HCT116 (cell line): ENCODE data around the gene EPGN. TPM values are rescaled to one million over a fixed set of nuclear protein-coding genes. Genes with fewer than 3 reads are reported as not detected.

Experiments used
- ATAC-seq: fragments of 200-7000 bp; cut with Tn5 transposase; 2 replicates; pipeline ENCODE4 v1.9.1; 2020; ENCODE audit warnings: mild to moderate bottlenecking, moderate library complexity
- BruUV-seq: library from RNA; stranded (reverse); fragments of 400-500 nt; replicated peaks from 2 replicates; lab custom pipeline; 2021; lab: Mats Ljungman, UMichigan
- CTCF ChIA-PET: fragments of 300-600 bp; sonication (Branson Sonifier 250); formaldehyde crosslinking; loops from one replicate; lab custom pipeline; 2021; ENCODE audit warnings: antibody characterized with exemption; lab: Charles Lee
- POLR2A ChIA-PET: fragments of 300-600, 350-600 bp; sonication (Branson Sonifier 250); formaldehyde crosslinking; loops from one replicate; lab custom pipeline; 2021; ENCODE audit warnings: antibody characterized with exemption; lab: Charles Lee
- RAD21 ChIA-PET, 2 experiments: fragments of 300-600 bp; sonication (Branson Sonifier 250); formaldehyde crosslinking; loops; one replicate each; lab custom pipeline; 2023; ENCODE audit warnings: low total read pairs in 2 of 2; ENCODE audit not compliant: uncharacterized antibody in 2 of 2, unreplicated experiment in 2 of 2, low non-redundant PET in 1 of 2; lab: Charles Lee
- DNase-seq: peaks from one replicate; pipeline ENCODE4 v3.0.0-alpha.2; 2010; ENCODE audit warnings: low read depth, low spot score
- H2AFZ ChIP-seq: fragments of 200-600 bp; shearing (Covaris generic), sonication (generic); 2 replicates; pipeline ENCODE4 v1.6.1; 2017; ENCODE audit warnings: low read depth, mixed run types, mixed read lengths, antibody characterized with exemption, low read length; ENCODE audit not compliant: poor library complexity, severe bottlenecking
- H3K27ac ChIP-seq: 2 replicates; pipeline ENCODE4 v1.5.1; 2012; ENCODE audit warnings: low read depth, low read length
- H3K27me3 ChIP-seq: fragments of 200-600 bp; sonication (generic); 2 replicates; pipeline ENCODE4 v1.6.1; 2016; ENCODE audit warnings: mixed run types, low read length, mixed read lengths; ENCODE audit not compliant: insufficient read depth
- H3K36me3 ChIP-seq, 2 experiments: fragments of 200-500 bp in 1 of 2; fragments of 200-600 bp in 1 of 2; sonication (Bioruptor generic) in 1 of 2; sonication (generic) in 1 of 2; 2 replicates each; pipeline versions ENCODE4 v1.5.1 to v1.6.1; 2014 to 2016; ENCODE audit warnings: low read length in 2 of 2, inconsistent platforms in 1 of 2, mixed read lengths in 1 of 2, mixed run types in 1 of 2; ENCODE audit not compliant: insufficient read depth in 2 of 2, control insufficient read depth in 1 of 2
- H3K4me1 ChIP-seq, 2 experiments: fragments of 200-600 bp in 1 of 2; sonication (generic) in 1 of 2; 2 replicates each; pipeline versions ENCODE4 v1.5.1 to v1.6.1; 2012 to 2017; ENCODE audit warnings: low read length in 2 of 2, inconsistent platforms in 1 of 2, mild to moderate bottlenecking in 1 of 2, mixed read lengths in 1 of 2, mixed run types in 1 of 2, moderate library complexity in 1 of 2; ENCODE audit not compliant: insufficient read depth in 2 of 2, control insufficient read depth in 1 of 2
- H3K4me2 ChIP-seq: fragments of 200-600 bp; sonication (generic); 2 replicates; pipeline ENCODE4 v1.6.1; 2017; ENCODE audit warnings: mixed run types, low read length, mixed read lengths
- H3K4me3 ChIP-seq, 2 experiments: fragments of 200-600 bp in 1 of 2; sonication (generic) in 1 of 2; replicated peaks in 1 of 2; 2 replicates each; pipeline ENCODE4 v1.5.1; 2011 to 2016; ENCODE audit warnings: low read length in 2 of 2, control low read depth in 1 of 2, low read depth in 1 of 2, mild to moderate bottlenecking in 1 of 2, mixed read lengths in 1 of 2, mixed run types in 1 of 2
- H3K79me2 ChIP-seq: fragments of 200-600 bp; sonication (generic); 2 replicates; pipeline ENCODE4 v1.6.1; 2017; ENCODE audit warnings: mild to moderate bottlenecking, mixed run types, low read length, moderate library complexity, mixed read lengths; ENCODE audit not compliant: insufficient read depth
- H3K9ac ChIP-seq: fragments of 200-600 bp; sonication (generic); 2 replicates; pipeline ENCODE4 v1.6.1; 2016; ENCODE audit warnings: low read length, mixed read lengths
- H3K9me2 ChIP-seq: fragments of 200-600 bp; sonication (generic), shearing (Covaris generic); 2 replicates; pipeline ENCODE4 v1.6.1; 2017; ENCODE audit warnings: mixed run types, mild to moderate bottlenecking, moderate library complexity; ENCODE audit not compliant: insufficient read depth
- H3K9me3 ChIP-seq, 2 experiments: fragments of 200-500 bp in 1 of 2; fragments of 200-600 bp in 1 of 2; sonication (Bioruptor generic) in 1 of 2; sonication (generic) in 1 of 2; 2 replicates each; pipeline ENCODE4 v1.6.1; 2014 to 2017; ENCODE audit warnings: low read length in 2 of 2, mixed read lengths in 2 of 2, inconsistent platforms in 1 of 2, low read depth in 1 of 2, mild to moderate bottlenecking in 1 of 2, mixed run types in 1 of 2, moderate library complexity in 1 of 2; ENCODE audit not compliant: control insufficient read depth in 1 of 2, insufficient read depth in 1 of 2
- H4K20me1 ChIP-seq: fragments of 200-600 bp; sonication (generic), shearing (Covaris generic); 2 replicates; pipeline ENCODE4 v1.6.1; 2017; ENCODE audit warnings: mixed run types, mild to moderate bottlenecking, moderate library complexity; ENCODE audit not compliant: insufficient read depth
- CBX3 ChIP-seq: IDR thresholded peaks from 2 replicates; pipeline ENCODE4 v1.6.1; 2012; ENCODE audit warnings: low read depth
- CEBPB ChIP-seq: IDR thresholded peaks from 2 replicates; pipeline ENCODE4 v1.6.1; 2012; ENCODE audit warnings: low read depth
- EGR1 ChIP-seq: IDR thresholded peaks from 2 replicates; pipeline ENCODE4 v1.6.1; 2012; ENCODE audit warnings: low read depth
- ELF1 ChIP-seq: IDR thresholded peaks from 2 replicates; pipeline ENCODE4 v1.6.1; 2012; ENCODE audit warnings: low read depth, borderline replicate concordance
- FOSL1 ChIP-seq: IDR thresholded peaks from 2 replicates; pipeline ENCODE4 v1.6.1; 2012; ENCODE audit warnings: low read depth
- JUND ChIP-seq: IDR thresholded peaks from 2 replicates; pipeline ENCODE4 v1.6.1; 2012
- MAX ChIP-seq: IDR thresholded peaks from 2 replicates; pipeline ENCODE4 v1.6.1; 2012
- POLR2A ChIP-seq: IDR thresholded peaks from 2 replicates; pipeline ENCODE4 v1.7.0; 2011; ENCODE audit warnings: borderline replicate concordance; ENCODE audit not compliant: insufficient read depth, insufficient read length; ENCODE audit errors: extremely low read depth
- RAD21 ChIP-seq: IDR thresholded peaks from 2 replicates; pipeline ENCODE4 v1.6.1; 2012; ENCODE audit warnings: low read depth, mild to moderate bottlenecking
- SIN3A ChIP-seq: IDR thresholded peaks from 2 replicates; pipeline ENCODE4 v1.6.1; 2012; ENCODE audit warnings: low read depth
- SP1 ChIP-seq: IDR thresholded peaks from 2 replicates; pipeline ENCODE4 v1.6.1; 2012; ENCODE audit warnings: low read depth
- SRF ChIP-seq: IDR thresholded peaks from 2 replicates; pipeline ENCODE4 v1.6.1; 2012; ENCODE audit warnings: low read depth
- TCF7L2 ChIP-seq: IDR thresholded peaks from 2 replicates; pipeline ENCODE4 v1.7.0; 2011; ENCODE audit warnings: borderline replicate concordance, inconsistent platforms; ENCODE audit not compliant: insufficient read depth, insufficient read length; ENCODE audit errors: extremely low read depth
- YY1 ChIP-seq: IDR thresholded peaks from 2 replicates; pipeline ENCODE4 v1.6.1; 2011; ENCODE audit warnings: low read length, low read depth, moderate library complexity, mild to moderate bottlenecking; ENCODE audit not compliant: insufficient replicate concordance; ENCODE audit errors: extremely low read depth
- ZFX ChIP-seq: fragments of 450-650 bp; IDR thresholded peaks from 2 replicates; pipeline ENCODE4 v1.6.1; 2017
- intact Hi-C: fragments of 100-400 bp; cut with micrococcal nuclease; formaldehyde crosslinking; loops from 2 replicates; pipeline ENCODE4 v1.10.0; 2022
- total RNA-seq: library from RNA; stranded (reverse); gene quantifications from one replicate; pipeline ENCODE4 v1.2.1, GENCODE V29; 2021; ENCODE audit not compliant: unreplicated experiment
- TF ChIP-seq, protein P1 (sequence below): IDR thresholded peaks from 2 replicates; pipeline ENCODE4 v1.6.1; 2011; ENCODE audit warnings: mild to moderate bottlenecking, low read length, moderate library complexity; ENCODE audit not compliant: insufficient replicate concordance; ENCODE audit errors: extremely low read depth
- TF ChIP-seq, protein P2 (sequence below), 3 experiments: fragments of 200-600 bp in 1 of 3; sonication (generic) in 1 of 3; IDR thresholded peaks in 2 of 3; conservative IDR thresholded peaks in 1 of 3; 2 replicates each; pipeline ENCODE4 v1.5.1; 2012 to 2017; ENCODE audit warnings: low read depth in 2 of 3, low read length in 2 of 3, antibody characterized with exemption in 1 of 3, borderline replicate concordance in 1 of 3, control low read depth in 1 of 3, mild to moderate bottlenecking in 1 of 3, mixed read lengths in 1 of 3, mixed run types in 1 of 3, moderate library complexity in 1 of 3; ENCODE audit not compliant: insufficient read depth in 1 of 3
- TF ChIP-seq, protein P3 (sequence below): IDR thresholded peaks from 2 replicates; pipeline ENCODE4 v1.6.1; 2012; ENCODE audit warnings: low read depth

Gene EPGN
- total RNA-seq, 1 experiment from 2014 or later = 1.5 TPM

GRCh38 chr4:74283614-74284013 lies 24.7 kb upstream of the EPGN start:
- H2AFZ ChIP-seq = peak overlapping the region; percentile 20
- intact Hi-C loops = no loop called here
- ATAC-seq (peak; percentile 91), DNase-seq (peak; percentile 61)
- no peaks in the 10 kb centered on the region for H3K79me2 ChIP-seq
- peak overlapping the region; percentile 72 for H3K4me2 ChIP-seq
- H4K20me1 ChIP-seq = no peaks in the 10 kb centered on the region
- TF ChIP-seq FOSL1 (peak; percentile 68), YY1 (peak; percentile 45), TCF7L2 (no peak), ZFX (no peak), CEBPB (peak; percentile 70; the same call in 1 of the 2 replicates), SIN3A (peak; percentile 54), JUND (peak; percentile 79), SP1 (peak; percentile 77), EGR1 (peak; percentile 85), MAX (peak; percentile 66), CBX3 (peak; percentile 79), SRF (0 out of 2 replicates have a peak, but pooled peaks have one; percentile 23), ELF1 (no peak), POLR2A (no peak), RAD21 (peak; percentile 21; the same call in 1 of the 2 replicates)
- TF ChIP-seq, protein P1, sequence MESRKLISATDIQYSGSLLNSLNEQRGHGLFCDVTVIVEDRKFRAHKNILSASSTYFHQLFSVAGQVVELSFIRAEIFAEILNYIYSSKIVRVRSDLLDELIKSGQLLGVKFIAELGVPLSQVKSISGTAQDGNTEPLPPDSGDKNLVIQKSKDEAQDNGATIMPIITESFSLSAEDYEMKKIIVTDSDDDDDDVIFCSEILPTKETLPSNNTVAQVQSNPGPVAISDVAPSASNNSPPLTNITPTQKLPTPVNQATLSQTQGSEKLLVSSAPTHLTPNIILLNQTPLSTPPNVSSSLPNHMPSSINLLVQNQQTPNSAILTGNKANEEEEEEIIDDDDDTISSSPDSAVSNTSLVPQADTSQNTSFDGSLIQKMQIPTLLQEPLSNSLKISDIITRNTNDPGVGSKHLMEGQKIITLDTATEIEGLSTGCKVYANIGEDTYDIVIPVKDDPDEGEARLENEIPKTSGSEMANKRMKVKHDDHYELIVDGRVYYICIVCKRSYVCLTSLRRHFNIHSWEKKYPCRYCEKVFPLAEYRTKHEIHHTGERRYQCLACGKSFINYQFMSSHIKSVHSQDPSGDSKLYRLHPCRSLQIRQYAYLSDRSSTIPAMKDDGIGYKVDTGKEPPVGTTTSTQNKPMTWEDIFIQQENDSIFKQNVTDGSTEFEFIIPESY = no peak
- TF ChIP-seq, protein P2, sequence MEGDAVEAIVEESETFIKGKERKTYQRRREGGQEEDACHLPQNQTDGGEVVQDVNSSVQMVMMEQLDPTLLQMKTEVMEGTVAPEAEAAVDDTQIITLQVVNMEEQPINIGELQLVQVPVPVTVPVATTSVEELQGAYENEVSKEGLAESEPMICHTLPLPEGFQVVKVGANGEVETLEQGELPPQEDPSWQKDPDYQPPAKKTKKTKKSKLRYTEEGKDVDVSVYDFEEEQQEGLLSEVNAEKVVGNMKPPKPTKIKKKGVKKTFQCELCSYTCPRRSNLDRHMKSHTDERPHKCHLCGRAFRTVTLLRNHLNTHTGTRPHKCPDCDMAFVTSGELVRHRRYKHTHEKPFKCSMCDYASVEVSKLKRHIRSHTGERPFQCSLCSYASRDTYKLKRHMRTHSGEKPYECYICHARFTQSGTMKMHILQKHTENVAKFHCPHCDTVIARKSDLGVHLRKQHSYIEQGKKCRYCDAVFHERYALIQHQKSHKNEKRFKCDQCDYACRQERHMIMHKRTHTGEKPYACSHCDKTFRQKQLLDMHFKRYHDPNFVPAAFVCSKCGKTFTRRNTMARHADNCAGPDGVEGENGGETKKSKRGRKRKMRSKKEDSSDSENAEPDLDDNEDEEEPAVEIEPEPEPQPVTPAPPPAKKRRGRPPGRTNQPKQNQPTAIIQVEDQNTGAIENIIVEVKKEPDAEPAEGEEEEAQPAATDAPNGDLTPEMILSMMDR (IDR thresholded peaks at IDR 0.05 in 2 of 3, conservative IDR thresholded peaks at IDR 0.05 in 1 of 3; ENCODE audit: borderline replicate concordance in 1 of 3, insufficient read depth in 1 of 3, low read depth in 2 of 3, low read length in 2 of 3) = no peak
- TF ChIP-seq, protein P3, sequence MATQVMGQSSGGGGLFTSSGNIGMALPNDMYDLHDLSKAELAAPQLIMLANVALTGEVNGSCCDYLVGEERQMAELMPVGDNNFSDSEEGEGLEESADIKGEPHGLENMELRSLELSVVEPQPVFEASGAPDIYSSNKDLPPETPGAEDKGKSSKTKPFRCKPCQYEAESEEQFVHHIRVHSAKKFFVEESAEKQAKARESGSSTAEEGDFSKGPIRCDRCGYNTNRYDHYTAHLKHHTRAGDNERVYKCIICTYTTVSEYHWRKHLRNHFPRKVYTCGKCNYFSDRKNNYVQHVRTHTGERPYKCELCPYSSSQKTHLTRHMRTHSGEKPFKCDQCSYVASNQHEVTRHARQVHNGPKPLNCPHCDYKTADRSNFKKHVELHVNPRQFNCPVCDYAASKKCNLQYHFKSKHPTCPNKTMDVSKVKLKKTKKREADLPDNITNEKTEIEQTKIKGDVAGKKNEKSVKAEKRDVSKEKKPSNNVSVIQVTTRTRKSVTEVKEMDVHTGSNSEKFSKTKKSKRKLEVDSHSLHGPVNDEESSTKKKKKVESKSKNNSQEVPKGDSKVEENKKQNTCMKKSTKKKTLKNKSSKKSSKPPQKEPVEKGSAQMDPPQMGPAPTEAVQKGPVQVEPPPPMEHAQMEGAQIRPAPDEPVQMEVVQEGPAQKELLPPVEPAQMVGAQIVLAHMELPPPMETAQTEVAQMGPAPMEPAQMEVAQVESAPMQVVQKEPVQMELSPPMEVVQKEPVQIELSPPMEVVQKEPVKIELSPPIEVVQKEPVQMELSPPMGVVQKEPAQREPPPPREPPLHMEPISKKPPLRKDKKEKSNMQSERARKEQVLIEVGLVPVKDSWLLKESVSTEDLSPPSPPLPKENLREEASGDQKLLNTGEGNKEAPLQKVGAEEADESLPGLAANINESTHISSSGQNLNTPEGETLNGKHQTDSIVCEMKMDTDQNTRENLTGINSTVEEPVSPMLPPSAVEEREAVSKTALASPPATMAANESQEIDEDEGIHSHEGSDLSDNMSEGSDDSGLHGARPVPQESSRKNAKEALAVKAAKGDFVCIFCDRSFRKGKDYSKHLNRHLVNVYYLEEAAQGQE = no peak
- H3K4me1 ChIP-seq = peaks cover 21 to 40% of the 10 kb centered on the region in 2 experiments
- H3K9me2 ChIP-seq = no peaks in the 10 kb centered on the region
- H3K9me3 ChIP-seq = no peaks in the 10 kb centered on the region
- peak overlapping the region; percentile 31 for H3K9ac ChIP-seq
- CTCF ChIA-PET = interaction anchor here (0.8 kb wide), 1 partner anchor 52 kb away, joined by 3 read pairs; no protein-coding TSS in a partner anchor
- BruUV-seq = no TSS peak
- peak overlapping the region; percentile 65 for H3K27ac ChIP-seq
- no peaks in the 10 kb centered on the region for H3K36me3 ChIP-seq
- peak overlapping the region in 1 of 2 experiments; percentile 35; a peak in 2 of 4 replicates for H3K4me3 ChIP-seq
- RAD21 ChIA-PET = no interaction called here
- no peaks in the 10 kb centered on the region for H3K27me3 ChIP-seq
- POLR2A ChIA-PET = no interaction called here
